Adipocyte (in vitro differentiated cells): ENCODE results near the gene ZNF358.

Experiments used
- DNase-seq: peaks from one replicate; pipeline ENCODE4 v3.0.0-alpha.2; 2015; ENCODE audit warnings: low read depth
- H3K27me3 ChIP-seq: replicated peaks from 2 replicates; pipeline ENCODE4 v1.7.0; 2013; ENCODE audit warnings: mild to moderate bottlenecking, low read length, moderate library complexity; ENCODE audit not compliant: control insufficient read depth, insufficient read depth
- H3K36me3 ChIP-seq: 2 replicates; pipeline ENCODE4 v1.7.0; 2013; ENCODE audit warnings: low read length, mild to moderate bottlenecking, moderate library complexity; ENCODE audit not compliant: control insufficient read depth, insufficient read depth, severe bottlenecking
- H3K4me1 ChIP-seq: 2 replicates; pipeline ENCODE4 v1.7.0; 2013; ENCODE audit warnings: mild to moderate bottlenecking, low read length, moderate library complexity; ENCODE audit not compliant: control insufficient read depth, insufficient read depth
- H3K4me3 ChIP-seq: 2 replicates; pipeline ENCODE4 v1.7.0; 2013; ENCODE audit warnings: mild to moderate bottlenecking, low read length, moderate library complexity
- H3K9ac ChIP-seq: 2 replicates; pipeline ENCODE4 v1.7.0; 2013; ENCODE audit warnings: mild to moderate bottlenecking, low read length, moderate library complexity
- H3K9me3 ChIP-seq: 2 replicates; pipeline ENCODE4 v1.7.0; 2013; ENCODE audit warnings: mild to moderate bottlenecking, low read length, moderate library complexity; ENCODE audit not compliant: control insufficient read depth

ZNF358 gene

DNA sequence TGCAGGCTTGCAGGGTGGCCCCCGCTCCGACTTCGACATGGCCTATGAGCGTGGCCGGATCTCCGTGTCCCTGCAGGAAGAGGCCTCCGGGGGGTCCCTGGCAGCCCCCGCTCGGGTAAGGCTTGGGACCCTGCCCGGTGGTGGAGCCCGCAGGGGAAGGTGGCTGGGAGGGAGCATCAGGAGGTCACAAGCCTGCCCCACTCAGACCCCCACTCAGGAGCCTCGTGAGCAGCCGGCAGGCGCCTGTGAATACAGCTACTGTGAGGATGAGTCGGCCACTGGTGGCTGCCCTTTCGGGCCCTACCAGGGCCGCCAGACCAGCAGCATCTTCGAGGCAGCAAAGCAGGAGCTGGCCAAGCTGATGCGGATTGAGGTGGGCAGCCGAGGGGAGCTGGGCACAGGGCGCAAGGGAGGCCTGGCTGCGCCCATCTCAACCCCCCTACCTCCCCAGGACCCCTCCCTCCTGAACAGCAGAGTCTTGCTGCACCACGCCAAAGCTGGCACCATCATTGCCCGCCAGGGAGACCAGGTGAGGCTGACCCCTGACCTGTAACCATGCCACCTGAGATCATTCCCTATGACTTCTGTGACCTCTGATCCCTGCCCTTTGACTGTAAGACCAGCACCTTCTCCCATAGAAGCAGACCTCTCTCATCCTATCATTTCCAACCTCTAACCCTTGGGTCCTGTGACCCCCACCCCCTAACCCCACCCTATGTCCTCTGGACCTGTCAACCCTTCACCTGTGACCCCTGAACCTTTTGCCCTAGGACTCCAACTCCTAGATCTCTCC is 26.8 kb downstream of the ZNF358 start:
- DNase-seq: no peak
- Histone ChIP-seq H3K9me3 (no peaks in the 10 kb centered on the region), H3K4me3 (no peak overlapping the region), H3K36me3 (peaks cover 44% of the 10 kb centered on the region), H3K9ac (no peak overlapping the region), H3K4me1 (no peaks in the 10 kb centered on the region), H3K27me3 (no peaks in the 10 kb centered on the region)

GRCh38 chr19:7544626-7545025 is 28.7 kb downstream of the ZNF358 start:
- Histone ChIP-seq H3K4me1 (no peaks in the 10 kb centered on the region), H3K27me3 (no peaks in the 10 kb centered on the region), H3K4me3 (no peak overlapping the region), H3K9me3 (no peaks in the 10 kb centered on the region), H3K9ac (no peak overlapping the region), H3K36me3 (peaks cover 37% of the 10 kb centered on the region)
- no peak for DNase-seq

GRCh38 chr19:7545300-7545699 is 29.4 kb downstream of the ZNF358 start:
- Histone ChIP-seq H3K9me3 (no peaks in the 10 kb centered on the region), H3K4me1 (no peaks in the 10 kb centered on the region), H3K36me3 (peaks cover 41% of the 10 kb centered on the region), H3K27me3 (no peaks in the 10 kb centered on the region), H3K4me3 (no peak overlapping the region), H3K9ac (no peak overlapping the region)
- DNase-seq: no peak

DNA sequence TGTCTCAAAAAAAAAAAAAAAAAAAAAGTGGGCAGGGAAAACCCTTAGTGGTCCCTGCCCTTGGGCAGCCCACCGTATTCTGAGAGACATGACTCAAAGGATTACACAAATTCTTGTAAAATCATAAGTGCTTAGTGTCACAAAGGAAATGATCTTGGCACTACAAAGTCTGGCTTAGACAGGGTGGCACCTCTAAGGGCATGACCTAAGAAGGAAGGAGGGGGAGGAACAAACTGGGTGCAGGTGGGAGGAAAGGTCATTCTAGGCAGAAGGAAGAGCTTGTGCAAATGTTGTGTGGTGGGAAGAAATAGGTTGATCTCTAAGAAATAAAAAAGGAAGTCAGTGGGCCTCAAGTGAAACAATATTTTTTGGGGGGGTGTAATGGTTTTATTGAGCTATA is 30.0 kb downstream of the ZNF358 start:
- Histone ChIP-seq H3K4me1 (no peaks in the 10 kb centered on the region), H3K9ac (no peak overlapping the region), H3K27me3 (no peaks in the 10 kb centered on the region), H3K4me3 (no peak overlapping the region), H3K9me3 (no peaks in the 10 kb centered on the region), H3K36me3 (peaks cover 40% of the 10 kb centered on the region)
- DNase-seq: no peak

DNA sequence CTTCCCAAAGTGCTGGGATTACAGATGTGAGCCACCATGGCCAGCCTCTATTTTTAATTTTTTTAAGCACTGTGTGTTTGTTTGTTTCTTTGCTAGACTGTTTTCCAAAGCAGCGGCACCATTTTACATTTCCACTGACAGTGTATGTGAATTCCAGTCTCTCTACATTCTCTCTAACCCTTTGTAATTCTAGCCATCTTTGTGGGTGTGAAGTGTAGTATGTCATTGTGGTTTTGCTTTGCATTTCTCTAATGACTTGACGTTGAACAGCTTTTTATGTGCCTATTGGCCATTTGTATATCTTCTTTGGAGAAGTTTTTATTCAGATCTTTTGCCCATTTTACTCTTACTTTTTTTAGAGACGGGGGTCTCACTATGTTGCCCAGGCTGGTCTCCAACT is 31.3 kb downstream of the ZNF358 start:
- Histone ChIP-seq H3K36me3 (peaks cover 29% of the 10 kb centered on the region), H3K9me3 (no peaks in the 10 kb centered on the region), H3K4me3 (no peak overlapping the region), H3K27me3 (no peaks in the 10 kb centered on the region), H3K4me1 (no peaks in the 10 kb centered on the region), H3K9ac (no peak overlapping the region)
- no peak for DNase-seq

GRCh38 chr19:7549429-7550148 is 33.7 kb downstream of the ZNF358 start:
- Histone ChIP-seq H3K4me1 (no peaks in the 10 kb centered on the region), H3K36me3 (peaks cover 20% of the 10 kb centered on the region), H3K27me3 (no peaks in the 10 kb centered on the region), H3K9me3 (no peaks in the 10 kb centered on the region), H3K9ac (no peak overlapping the region), H3K4me3 (no peak overlapping the region)
- no peak for DNase-seq

DNA sequence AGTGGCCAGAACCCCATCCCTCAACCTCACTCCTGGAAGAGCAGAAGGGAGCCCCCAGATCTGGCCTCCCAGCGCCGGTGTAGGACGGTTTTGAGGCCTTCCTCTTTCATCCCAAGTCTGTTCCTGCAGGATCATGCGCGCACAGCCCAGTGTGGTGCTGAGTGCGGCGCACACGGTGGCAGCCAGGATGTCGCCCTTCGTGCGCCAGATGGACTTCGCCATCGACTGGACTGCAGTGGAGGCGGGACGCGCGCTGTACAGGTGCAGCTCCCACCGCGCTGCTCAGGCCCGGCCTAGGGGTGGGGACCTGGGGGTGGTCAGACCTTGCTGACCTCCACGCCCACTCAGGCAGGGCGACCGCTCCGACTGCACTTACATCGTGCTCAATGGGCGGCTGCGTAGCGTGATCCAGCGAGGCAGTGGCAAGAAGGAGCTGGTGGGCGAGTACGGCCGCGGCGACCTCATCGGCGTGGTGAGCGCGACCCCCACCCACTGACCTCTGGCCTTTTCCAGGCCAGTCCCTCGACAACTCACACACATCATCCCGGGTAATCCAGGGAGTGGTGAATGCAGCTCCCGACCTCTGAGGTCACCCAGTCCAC is 34.4 kb downstream of the ZNF358 start:
- Histone ChIP-seq H3K4me3 (no peak overlapping the region), H3K27me3 (no peaks in the 10 kb centered on the region), H3K36me3 (peaks cover 20% of the 10 kb centered on the region), H3K9ac (no peak overlapping the region), H3K4me1 (no peaks in the 10 kb centered on the region), H3K9me3 (no peaks in the 10 kb centered on the region)
- no peak for DNase-seq

- Histone ChIP-seq H3K9me3 (no peaks in the 10 kb centered on the region), H3K4me3 (no peak overlapping the region), H3K27me3 (no peaks in the 10 kb centered on the region), H3K4me1 (no peaks in the 10 kb centered on the region), H3K9ac (no peak overlapping the region), H3K36me3 (peaks cover 18% of the 10 kb centered on the region)
- peak; percentile 22 for DNase-seq
These were observed 35.3 kb downstream of the ZNF358 start for GRCh38 chr19:7550987-7551761.

- Histone ChIP-seq H3K27me3 (no peaks in the 10 kb centered on the region), H3K9ac (no peak overlapping the region), H3K36me3 (peaks cover 34% of the 10 kb centered on the region), H3K4me3 (no peak overlapping the region), H3K9me3 (no peaks in the 10 kb centered on the region), H3K4me1 (no peaks in the 10 kb centered on the region)
- DNase-seq: no peak
These were observed 36.9 kb downstream of the ZNF358 start for GRCh38 chr19:7552781-7553180.

- Histone ChIP-seq H3K4me1 (no peaks in the 10 kb centered on the region), H3K4me3 (no peak overlapping the region), H3K27me3 (no peaks in the 10 kb centered on the region), H3K36me3 (peaks cover 48% of the 10 kb centered on the region), H3K9me3 (no peaks in the 10 kb centered on the region), H3K9ac (no peak overlapping the region)
- DNase-seq: no peak
These were observed 38.7 kb downstream of the ZNF358 start for GRCh38 chr19:7554565-7554964.
